NCI-H524 treated with DMSO at 0.1 percent for 48 hours (cell line): ENCODE measurements around the gene DDX55.
"Not testable (repeated sequence)": the region's sequence is repeated elsewhere in the genome, so short reads cannot be mapped to it uniquely, and the experiment has no call there.

Experiments used
- DNase-seq: peaks from one replicate; lab custom pipeline; 2025; lab: John Stamatoyannopoulos, UW

Gene DDX55

DNA sequence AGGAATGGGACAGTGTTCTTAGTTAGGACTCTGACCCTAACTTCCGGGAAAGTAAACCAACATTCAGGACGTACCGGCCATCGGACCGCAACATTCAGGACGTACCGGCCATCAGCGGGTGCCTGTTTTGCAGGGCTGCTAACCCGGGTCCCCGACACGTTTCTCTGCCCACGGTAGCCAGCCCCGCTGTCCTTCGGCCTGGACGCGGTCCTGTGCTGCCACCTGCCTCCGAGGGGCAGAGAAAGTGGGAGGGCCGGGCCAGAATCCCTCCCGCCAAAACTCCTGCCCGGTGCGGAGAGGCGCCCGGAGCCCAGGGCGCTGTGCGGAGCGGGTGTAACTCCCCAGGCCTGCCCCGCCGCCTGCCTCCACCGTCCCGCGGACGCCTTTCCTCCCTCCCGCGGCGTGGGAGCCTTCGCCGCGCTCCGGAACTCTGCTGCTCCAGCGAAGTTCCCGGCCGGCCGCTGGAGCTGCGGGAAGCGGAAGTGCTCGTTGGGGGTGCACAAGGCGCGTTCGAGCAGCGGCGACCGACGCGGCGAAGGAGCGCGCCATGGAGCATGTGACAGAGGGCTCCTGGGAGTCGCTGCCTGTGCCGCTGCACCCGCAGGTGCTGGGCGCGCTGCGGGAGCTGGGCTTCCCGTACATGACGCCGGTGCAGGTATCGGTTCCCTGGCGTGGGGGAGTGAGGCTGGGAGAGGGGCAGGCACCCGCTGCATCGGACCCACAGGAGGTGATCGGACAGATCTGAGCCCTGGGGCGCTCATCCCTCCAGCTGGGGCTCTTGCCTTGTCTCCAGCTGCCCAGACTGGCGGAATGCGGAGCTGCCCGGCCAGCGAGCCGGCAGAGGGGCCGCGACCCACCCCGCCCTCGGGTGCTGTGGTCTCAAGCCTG lies at the start of gene DDX55:
Gene DDX55, plus strand, starts transcription at position 498 of the 888 bp plus-strand sequence. Its CDS starts 50 bp downstream, at position 548.
- no peak for DNase-seq

- not testable (repeated sequence) for DNase-seq
Observed at GRCh38 chr12:123554136-123554535, 47.8 kb upstream of the DDX55 start.

DNA sequence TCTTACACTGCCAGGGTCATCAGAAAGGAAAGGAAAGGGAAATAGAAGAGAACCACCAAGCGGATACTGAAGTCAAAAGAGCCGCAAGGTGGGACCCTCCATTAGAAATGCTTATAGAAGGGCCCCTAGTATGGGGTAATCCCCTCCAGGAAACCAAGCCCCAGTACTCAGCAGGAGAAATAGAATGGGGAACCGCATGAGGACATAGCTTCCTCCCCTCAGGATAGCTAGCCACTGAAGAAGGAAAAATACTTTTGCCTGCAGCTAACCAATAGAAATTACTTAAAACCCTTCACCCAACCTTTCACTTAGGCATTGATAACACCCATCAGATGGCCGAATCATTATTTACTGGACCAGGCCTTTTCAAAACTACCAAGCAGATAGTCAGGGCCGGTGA lies 47.1 kb upstream of the DDX55 start:
- not testable (repeated sequence) for DNase-seq

DNA sequence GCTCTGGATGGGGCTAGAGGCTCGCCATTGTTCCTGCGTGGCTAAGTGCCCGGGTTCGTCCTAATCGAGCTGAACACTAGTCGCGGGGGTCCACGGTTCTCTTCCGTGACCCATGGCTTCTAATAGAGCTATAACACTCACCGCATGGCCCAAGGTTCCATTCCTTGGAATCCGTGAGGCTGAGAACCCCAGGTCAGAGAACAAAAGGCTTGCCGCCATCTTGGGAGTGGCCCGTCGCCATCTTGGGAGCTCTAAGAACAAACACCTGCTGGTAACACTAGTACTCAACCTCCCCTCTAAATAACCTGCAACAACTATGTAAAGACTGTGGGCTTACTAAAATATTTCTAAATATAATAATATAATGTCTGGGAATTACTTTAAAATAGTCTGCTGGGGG lies 43.4 kb upstream of the DDX55 start:
- not testable (repeated sequence) for DNase-seq

GRCh38 chr12:123559468-123559867 lies 42.4 kb upstream of the DDX55 start:
- DNase-seq: no peak

DNA sequence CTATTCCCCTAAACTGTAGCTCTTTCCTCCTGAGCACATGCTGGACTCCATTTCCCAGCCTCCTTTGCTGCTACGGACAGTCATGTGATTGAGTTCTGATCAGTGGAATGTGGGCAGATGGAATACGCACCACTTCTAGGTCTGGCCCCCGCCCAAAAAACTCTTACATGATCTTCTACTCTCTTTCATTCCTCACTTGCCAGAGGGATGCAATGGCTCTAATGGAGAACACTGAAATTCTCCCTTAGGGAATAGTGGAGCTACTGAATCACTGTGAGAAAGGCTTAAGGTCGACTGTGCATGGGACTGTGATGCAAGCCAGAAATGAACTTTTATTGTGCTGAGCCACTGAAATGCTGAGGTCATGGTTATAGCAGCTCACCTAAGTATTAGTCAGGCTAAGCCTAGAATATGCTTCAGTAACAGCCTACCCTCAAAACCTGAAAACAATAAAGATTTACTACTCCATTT lies 30.5 kb upstream of the DDX55 start:
- peak; percentile 80 for DNase-seq

GRCh38 chr12:123572391-123572790 lies 29.5 kb upstream of the DDX55 start:
- no peak for DNase-seq

DNA sequence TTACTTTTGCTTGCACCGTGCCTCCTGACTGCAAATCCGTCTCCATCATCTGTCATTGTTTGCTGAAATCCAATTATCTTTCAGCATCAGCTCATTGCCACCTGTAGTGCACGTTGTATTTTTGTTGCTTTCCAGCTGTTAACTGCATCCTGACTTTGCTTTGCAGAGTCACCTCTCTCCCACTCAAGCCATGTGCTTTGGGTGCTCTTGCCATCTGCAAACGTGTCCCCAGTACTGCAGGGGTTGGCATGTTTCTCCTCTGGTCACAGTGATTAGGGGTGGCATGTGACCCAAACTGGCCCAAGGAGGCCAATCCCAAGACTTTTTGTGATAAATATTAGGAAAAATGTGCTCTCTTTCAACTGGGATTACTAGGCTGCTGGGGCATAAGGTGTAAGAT lies 28.0 kb upstream of the DDX55 start:
- DNase-seq: no peak

DNA sequence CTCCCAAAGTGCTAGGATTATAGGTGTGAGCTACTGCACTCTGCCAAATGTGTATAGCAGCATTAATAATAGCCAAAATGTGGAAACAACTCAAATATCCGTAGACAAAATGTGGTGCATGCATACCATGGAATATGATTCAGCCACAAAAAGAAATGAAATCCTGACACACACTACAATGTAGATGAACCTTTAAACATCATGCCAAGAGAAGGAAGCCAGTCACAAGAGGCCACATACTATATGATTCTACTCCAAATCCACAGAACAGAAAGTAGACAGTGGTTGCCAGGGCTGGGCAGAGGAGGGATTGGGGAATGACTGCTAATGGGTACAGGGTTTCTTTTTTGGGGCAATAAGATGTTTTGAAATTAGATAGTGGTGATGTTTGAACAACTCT lies 25.3 kb upstream of the DDX55 start:
- DNase-seq: no peak

DNA sequence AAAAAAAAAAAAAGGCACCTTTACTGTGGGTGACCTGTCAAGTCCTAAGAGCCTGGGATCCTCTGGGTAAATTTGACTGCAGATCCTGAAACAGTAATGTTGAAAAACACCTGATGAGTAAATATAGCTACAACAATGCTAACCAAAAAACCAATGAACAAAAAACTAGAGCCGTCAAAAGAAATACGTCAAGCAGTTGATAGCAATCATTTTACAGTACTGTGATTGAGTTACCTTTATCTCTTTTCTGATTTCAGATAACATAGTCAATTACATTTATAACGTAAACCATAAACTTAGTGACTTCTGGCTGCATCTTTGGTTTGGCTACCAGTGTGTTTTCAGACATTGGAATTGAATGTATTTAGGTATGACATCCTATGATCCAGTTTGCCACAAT lies 23.7 kb upstream of the DDX55 start:
- no peak for DNase-seq

- DNase-seq: not testable (repeated sequence)
Observed at GRCh38 chr12:123578829-123579228, 23.1 kb upstream of the DDX55 start.

- no peak for DNase-seq
Observed at GRCh38 chr12:123580772-123581171, 21.1 kb upstream of the DDX55 start.

GRCh38 chr12:123591702-123592481 lies 10.0 kb upstream of the DDX55 start:
- DNase-seq: no peak

- DNase-seq: no peak
Observed at GRCh38 chr12:123595729-123596128, 6.2 kb upstream of the DDX55 start.

DNA sequence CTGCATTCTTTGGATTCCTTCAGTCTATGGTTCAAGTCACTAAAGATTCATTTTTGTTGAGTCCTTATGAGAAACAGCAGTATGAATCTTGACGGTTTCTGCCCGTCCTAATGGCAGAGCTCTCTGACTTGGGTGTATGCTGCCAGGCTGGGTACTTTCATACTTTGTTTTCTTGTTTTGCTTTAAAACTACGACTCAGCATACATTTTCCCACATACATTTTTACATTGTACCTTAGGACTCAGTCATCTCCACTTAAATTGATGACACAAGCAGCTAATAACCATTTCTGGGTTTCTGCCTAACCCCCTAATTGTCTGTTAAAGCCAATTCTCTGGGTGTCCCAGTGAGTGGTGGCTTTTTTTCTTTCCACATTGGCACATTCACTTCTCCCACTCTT lies 4.8 kb upstream of the DDX55 start:
- DNase-seq: no peak

DNA sequence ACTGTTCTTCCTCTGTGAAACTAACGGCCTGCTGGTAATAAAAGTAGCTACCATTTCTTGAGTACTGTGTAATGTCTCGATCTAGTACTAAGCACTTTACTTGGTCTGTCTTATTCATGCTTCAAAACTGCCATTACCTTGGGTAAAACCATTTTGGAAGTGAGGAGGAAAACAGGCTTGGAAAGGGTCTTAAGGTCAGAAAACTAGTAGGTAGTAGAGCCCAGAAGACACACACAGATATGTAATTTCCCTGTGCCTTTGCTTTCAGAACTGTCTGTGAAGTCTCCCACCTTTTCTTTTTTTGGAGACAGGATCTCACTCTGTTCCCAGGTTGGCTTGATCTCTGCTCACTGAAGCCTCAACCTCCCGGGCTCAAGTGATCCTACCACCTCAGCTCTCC lies 3.4 kb upstream of the DDX55 start:
- no peak for DNase-seq

GRCh38 chr12:123599310-123599709 lies 2.6 kb upstream of the DDX55 start:
- DNase-seq: no peak

DNA sequence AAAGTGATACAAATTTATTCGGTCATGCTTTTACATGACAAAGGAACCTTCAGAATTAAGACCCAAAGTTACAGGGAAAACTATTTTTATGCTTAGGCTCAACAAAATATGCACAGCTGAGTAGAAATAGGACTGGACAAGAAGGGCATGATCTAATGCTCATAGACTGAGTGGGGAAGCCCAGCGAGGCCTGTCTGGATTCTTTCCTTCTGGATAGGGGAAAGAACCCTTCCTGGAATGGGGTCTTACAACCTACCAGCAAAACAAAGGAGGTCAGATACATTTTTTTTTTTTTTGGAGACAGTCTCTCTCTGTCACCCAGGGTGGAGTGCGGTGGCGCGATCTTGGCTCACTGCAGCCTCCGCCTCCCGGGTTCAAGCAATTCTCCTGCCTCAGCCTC lies 2.2 kb upstream of the DDX55 start:
- no peak for DNase-seq

DNA sequence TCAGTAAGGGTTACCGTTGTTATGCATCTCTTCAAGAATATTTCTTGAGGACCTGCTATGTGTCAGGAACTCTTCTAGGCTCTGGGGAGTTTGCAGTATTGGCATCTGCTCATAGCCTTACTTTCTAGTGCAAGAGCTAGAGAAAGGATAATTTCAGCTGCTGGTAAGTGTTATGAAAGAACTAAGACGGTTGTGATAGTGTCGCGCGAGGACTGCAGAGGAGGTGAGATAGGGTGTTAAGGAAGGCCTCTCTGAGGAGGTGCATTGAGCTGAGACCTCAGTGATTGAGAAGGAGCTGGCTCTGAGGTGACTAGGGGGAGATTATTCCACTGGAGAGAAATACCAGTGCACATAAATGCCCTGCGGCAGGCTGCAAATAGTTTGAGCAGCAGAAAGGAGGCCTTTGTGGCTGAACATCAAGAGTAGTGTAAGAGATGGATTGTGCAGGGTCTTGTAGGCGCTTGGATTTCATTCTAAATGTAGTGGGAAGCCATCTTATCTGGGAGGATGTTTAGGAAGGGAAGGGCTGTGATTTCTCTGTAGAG lies 824 bp downstream of the DDX55 start:
- DNase-seq: no peak

DNA sequence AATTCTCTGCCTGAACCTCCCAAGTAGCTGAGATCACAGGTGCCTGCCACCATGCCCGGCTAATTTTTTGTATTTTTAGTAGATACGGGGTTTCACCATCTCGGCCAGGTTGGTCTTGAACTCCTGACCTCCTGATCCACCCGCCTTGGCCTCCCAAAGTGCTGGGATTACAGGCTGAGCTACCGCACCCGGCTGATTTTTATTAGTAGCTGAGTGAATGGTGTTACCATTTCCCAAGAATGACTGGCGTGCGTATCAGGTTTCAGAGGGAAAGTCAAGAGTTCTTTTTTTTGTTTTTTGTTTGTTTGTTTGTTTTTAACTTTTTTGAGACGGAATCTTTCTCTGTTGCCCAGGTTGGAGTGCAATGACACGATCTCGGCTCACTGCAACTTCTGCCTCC lies 1.6 kb downstream of the DDX55 start:
- DNase-seq: not testable (repeated sequence)

- DNase-seq: no peak
Observed at GRCh38 chr12:123607756-123608155, 5.9 kb downstream of the DDX55 start.

- DNase-seq: peak; percentile 88
Observed at GRCh38 chr12:123608182-123608581, 6.3 kb downstream of the DDX55 start.

DNA sequence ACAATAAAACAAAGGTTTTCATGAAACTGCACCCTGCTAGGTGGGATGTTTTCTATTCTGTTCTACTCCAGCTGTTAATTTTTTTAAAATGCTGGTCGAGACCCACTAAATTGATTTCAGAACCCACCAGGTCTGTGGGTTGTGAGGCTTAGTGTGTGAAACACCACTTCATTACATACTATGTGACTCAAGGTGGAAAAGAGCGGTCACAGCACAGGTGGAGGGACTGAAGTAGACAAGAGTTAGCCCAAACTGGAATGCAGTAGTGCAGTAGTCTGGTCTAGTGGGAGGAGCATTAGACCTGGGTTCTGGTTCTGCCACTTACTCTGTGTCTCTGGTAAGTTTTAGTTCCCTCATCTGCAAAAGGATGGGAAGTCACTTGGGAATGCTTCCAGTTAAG lies 12.2 kb downstream of the DDX55 start:
- DNase-seq: no peak
